Dendritic cell treated with granulocyte-macrophage colony-stimulating factor and Interleukin-4, amounts not matched to agents 40 ng/mL and 50 ng/mL, for 4 days (primary cell): ENCODE data around the gene UBAP1L.

Source experiments
- H3K27ac Mint-ChIP-seq: one replicate; pipeline ENCODE4 v1.8.0; 2022; ENCODE audit warnings: mild to moderate bottlenecking, mixed read lengths
- H3K27me3 Mint-ChIP-seq: one replicate; pipeline ENCODE4 v1.8.0; 2022; ENCODE audit warnings: mild to moderate bottlenecking, mixed read lengths
- H3K36me3 Mint-ChIP-seq: one replicate; pipeline ENCODE4 v1.8.0; 2022; ENCODE audit warnings: low read depth, mixed read lengths
- H3K4me1 Mint-ChIP-seq: one replicate; pipeline ENCODE4 v1.8.0; 2022; ENCODE audit warnings: low read depth, mixed read lengths
- H3K4me3 Mint-ChIP-seq: one replicate; pipeline ENCODE4 v1.8.0; 2022; ENCODE audit warnings: mild to moderate bottlenecking, moderate library complexity, mixed read lengths
- H3K9me3 Mint-ChIP-seq: one replicate; pipeline ENCODE4 v1.8.0; 2022; ENCODE audit warnings: mixed read lengths
- intact Hi-C: fragments of 100-400 bp; cut with micrococcal nuclease; formaldehyde crosslinking; loops from one replicate; pipeline ENCODE4 v1.15.0; 2022

The UBAP1L gene

DNA sequence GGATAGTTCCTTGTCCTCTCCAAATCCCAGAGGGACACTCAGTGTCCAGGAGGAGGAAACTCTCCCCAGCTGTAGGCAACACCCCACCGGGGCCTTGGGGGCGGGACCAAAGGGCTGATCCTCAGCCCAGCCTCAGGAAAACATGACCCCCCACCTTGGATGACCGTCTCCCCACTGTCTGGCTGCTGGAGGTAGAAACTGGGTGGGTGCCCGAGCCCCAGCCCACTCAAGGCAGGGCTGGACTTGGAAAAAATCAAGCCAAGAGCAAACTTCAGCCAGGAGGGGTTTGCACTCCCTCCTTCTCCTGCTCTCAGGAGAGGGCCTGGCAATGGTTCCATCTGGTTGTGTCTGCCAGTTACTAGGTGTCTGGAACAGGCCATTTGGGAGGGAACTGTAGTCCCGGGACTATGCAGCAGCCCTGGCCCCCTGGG lies 43.6 kb downstream of the UBAP1L start:
- intact Hi-C loops: no loop called here
- Mint-ChIP-seq H3K36me3 (no peaks in the 10 kb centered on the region), H3K27ac (no peak overlapping the region), H3K4me3 (no peak overlapping the region), H3K27me3 (peaks cover 48% of the 10 kb centered on the region), H3K4me1 (peaks cover 11% of the 10 kb centered on the region), H3K9me3 (no peaks in the 10 kb centered on the region)

DNA sequence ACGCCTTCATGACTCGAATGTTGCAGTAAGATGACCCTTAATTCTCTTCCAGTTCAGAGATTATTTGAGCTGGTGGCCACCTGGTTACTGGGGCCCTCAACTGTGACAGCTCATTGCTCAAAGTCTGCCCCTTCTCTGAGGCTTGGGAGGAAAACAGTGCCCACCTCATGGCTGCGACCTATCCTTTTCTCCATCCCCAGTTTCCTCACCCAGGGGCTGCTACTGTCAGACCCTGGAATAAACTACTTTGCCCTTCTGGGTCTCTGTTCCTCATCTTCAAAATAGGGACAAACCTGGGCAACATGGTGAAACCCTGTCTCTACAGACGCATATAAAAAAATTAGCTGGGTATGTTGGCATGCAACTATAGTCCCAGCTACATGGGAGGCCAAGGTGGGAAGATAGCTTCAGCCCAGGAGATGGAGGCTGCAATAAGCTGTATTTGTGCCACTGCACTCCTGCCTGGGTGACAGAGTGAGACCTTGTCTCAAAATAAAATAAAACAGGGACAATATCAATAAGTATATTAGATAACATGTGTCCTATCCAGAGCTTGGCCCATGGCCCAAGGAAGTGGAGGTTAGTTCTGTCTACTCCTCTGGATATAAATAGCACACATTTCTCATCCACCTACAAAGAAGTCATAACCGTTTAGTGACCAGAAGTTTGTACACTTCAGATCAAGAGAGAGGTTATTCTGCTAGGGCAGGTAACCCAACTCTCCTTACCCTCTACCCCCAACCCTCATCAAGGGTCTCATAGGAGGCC lies 45.0 kb downstream of the UBAP1L start:
- intact Hi-C loops: no loop called here
- Mint-ChIP-seq H3K36me3 (no peaks in the 10 kb centered on the region), H3K9me3 (no peaks in the 10 kb centered on the region), H3K4me3 (no peak overlapping the region), H3K27me3 (peaks cover 51% of the 10 kb centered on the region), H3K27ac (no peak overlapping the region), H3K4me1 (peaks cover 6% of the 10 kb centered on the region)

DNA sequence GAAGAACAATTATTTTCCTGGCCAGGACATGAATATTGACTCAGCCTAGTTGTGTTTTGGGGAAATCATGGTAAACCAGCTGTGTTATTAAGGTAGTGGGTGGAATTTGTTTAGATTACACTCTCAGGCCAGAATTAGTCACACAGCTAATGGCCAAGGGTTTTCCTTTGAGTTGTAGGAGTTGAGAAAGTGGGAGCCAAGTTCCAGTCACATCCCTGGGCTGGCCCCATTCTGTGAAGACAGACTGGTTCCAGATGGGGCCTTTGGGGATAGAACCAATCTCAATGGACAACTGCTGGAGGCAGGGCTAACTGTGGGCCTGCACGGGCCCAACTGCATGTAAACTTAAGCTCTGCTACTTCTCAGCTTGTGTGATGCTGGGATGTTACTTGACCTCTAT lies 45.8 kb downstream of the UBAP1L start:
- H3K4me1 Mint-ChIP-seq: peaks cover 6% of the 10 kb centered on the region
- peaks cover 53% of the 10 kb centered on the region for H3K27me3 Mint-ChIP-seq
- intact Hi-C loops: no loop called here
- no peaks in the 10 kb centered on the region for H3K9me3 Mint-ChIP-seq
- no peak overlapping the region for H3K4me3 Mint-ChIP-seq
- no peak overlapping the region for H3K27ac Mint-ChIP-seq
- no peaks in the 10 kb centered on the region for H3K36me3 Mint-ChIP-seq

DNA sequence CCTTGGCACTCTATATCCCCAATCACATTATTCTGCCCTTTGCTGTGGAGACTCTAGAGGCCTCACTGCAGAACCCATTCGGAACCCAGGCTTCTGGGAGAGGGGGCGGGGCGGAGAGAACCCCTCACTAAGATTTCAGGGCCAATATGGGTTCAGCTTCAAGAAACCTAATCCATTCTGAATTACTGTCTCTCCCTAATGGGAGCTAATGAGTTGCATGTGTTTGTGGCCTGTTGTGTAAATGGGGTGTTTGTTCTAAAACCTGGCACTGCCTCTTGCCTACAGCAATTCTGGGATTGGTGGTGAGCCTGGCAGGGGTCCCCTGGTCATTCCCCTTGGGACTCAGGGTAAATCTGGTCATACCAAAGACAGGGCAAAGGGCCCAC lies 46.6 kb downstream of the UBAP1L start:
- Mint-ChIP-seq H3K27me3 (peaks cover 56% of the 10 kb centered on the region), H3K27ac (no peak overlapping the region), H3K4me3 (no peak overlapping the region), H3K9me3 (no peaks in the 10 kb centered on the region), H3K4me1 (peaks cover 6% of the 10 kb centered on the region), H3K36me3 (no peaks in the 10 kb centered on the region)
- intact Hi-C loops: no loop called here

DNA sequence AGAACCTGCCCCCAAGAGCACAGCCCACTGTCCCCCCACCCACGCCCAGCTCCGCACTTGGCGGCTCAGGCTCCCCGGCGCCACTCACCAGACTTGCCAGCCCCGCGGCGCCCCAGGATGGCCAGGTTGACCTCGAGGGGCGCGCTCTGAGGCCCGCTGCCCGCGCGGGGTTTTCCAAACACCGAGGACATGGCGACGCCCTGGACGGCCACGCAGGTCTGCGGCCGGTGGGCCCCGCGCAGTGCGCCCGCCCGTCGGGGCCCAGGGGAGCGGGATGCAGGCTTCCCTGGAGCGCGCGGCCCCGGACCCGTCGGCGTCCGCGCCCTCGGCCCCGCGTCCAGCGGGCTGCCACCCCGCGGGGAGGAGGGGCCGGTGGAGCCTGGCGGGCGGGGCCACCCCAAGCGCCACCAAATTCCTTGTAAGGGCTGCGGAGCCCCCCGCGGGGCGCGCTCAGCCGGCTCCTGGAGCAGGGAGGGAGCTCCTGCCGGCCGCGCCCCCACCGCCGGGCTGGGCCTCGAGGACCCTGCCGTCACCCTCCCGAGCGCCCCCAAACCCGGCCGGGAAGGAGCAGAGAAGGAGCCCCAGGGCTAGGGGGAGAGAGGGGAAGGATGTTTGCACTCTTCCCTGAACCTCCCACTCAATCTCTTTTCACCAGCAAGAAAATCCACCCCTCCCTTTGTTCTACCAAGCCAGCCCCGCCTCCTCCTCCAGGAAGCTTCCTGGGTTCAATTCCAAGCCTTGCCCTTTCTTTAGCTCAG lies 47.2 kb downstream of the UBAP1L start, which contains the start of gene RASL12:
RASL12 (minus strand) TSS at position 347 of the 758 bp plus-strand sequence; CDS start at position 191, 156 bp downstream.
- no peaks in the 10 kb centered on the region for H3K9me3 Mint-ChIP-seq
- no peaks in the 10 kb centered on the region for H3K36me3 Mint-ChIP-seq
- H3K27ac Mint-ChIP-seq: no peak within 1 kb of the TSS
- intact Hi-C loops: no loop called here
- H3K27me3 Mint-ChIP-seq: peaks cover 60% of the 10 kb centered on the region
- H3K4me3 Mint-ChIP-seq: no peak within 1 kb of the TSS
- peaks cover 6% of the 10 kb centered on the region for H3K4me1 Mint-ChIP-seq

DNA sequence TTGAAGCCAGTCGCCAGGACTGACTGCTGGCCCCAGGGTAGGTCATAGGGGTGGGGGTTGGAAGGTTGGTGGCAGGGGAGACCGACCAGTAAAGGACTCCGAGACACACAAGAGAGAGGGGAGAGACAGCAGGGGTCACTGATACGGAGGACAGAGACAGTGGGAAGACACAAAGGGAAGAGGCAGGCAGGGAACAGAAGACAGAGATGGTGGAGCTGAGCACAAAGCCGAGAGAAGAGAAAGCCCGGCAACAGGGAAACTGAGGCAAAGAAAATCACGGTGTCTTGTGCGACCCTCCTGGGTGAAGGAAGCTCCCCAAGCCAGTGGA lies 47.7 kb downstream of the UBAP1L start:
- Mint-ChIP-seq H3K27ac (no peak overlapping the region), H3K27me3 (peaks cover 61% of the 10 kb centered on the region), H3K36me3 (no peaks in the 10 kb centered on the region), H3K4me1 (peaks cover 6% of the 10 kb centered on the region), H3K4me3 (no peak overlapping the region), H3K9me3 (no peaks in the 10 kb centered on the region)
- intact Hi-C loops: no loop called here

DNA sequence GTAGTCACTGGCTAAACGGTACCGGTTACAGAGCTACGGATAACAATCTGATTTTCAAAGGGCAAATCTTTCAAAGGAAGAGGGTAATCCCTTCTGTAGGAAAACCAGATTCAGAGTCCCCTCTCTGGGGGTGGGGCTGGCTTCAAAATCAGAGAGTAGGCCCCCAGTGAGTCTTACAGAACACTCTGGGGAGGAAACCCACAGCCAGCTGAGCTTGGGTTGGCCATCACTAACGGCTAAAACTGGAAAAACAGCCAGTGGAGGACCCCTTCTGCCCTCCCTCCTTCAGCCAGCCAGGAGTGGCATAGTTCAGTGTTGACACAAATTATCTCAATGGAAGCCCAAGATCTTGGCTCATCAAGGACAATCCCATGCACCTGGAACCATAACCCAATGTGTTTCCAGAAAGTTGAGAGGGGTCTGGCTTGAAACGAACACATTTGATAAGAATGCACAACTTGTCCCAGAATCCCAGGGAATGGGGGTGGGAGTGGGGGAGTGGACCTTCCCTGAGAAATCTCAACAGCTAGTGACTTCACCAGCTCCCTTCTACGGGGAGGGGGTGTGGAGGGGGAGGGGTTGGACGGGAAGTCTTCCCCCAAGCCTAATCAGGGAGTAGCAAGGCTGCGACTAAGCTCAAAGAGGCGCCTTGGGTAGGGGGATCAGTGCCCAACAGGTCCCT lies 48.2 kb downstream of the UBAP1L start:
- intact Hi-C loops: no loop called here
- H3K9me3 Mint-ChIP-seq: no peaks in the 10 kb centered on the region

DNA sequence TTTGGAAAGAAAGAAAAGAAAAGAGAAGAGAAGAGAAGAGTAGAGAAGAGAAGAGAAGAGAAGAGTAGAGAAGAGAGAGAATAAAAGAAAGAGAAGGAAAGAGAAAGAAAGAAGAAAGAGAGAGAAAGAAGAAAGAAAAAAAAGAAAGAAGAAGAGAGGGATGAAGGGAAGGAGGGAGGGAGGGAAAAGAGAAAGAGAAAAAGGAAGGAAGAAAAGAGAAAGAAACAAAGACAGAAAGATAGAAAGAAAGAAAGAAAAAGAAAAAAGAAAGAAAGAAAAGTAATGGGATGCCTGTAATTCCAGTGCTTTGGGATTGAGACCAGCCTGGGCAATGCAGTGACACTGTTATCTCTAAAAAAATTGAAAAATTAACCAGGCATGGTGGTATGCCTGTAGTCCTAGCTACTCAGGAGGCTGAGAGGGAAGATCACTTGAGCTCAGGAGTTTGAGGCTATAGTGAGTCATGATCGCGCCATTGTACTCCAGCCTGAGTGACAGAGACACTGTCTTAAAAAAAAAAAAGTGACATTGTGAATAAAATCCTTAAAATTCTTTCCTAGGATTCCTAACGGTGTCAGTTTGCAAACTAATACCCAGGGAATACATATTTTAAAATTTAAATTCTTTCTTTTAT lies 48.9 kb downstream of the UBAP1L start:
- intact Hi-C loops: no loop called here
- no peaks in the 10 kb centered on the region for H3K36me3 Mint-ChIP-seq
- H3K27me3 Mint-ChIP-seq: peaks cover 57% of the 10 kb centered on the region
- no peak overlapping the region for H3K4me3 Mint-ChIP-seq
- no peak overlapping the region for H3K27ac Mint-ChIP-seq
- H3K4me1 Mint-ChIP-seq: peaks cover 6% of the 10 kb centered on the region
- H3K9me3 Mint-ChIP-seq: no peaks in the 10 kb centered on the region

More for the DNA sequence above, 48.2 kb downstream of the UBAP1L start:
- Mint-ChIP-seq H3K36me3 (no peaks in the 10 kb centered on the region), H3K27ac (no peak overlapping the region), H3K4me1 (peaks cover 6% of the 10 kb centered on the region), H3K4me3 (no peak overlapping the region), H3K27me3 (peaks cover 61% of the 10 kb centered on the region)

DNA sequence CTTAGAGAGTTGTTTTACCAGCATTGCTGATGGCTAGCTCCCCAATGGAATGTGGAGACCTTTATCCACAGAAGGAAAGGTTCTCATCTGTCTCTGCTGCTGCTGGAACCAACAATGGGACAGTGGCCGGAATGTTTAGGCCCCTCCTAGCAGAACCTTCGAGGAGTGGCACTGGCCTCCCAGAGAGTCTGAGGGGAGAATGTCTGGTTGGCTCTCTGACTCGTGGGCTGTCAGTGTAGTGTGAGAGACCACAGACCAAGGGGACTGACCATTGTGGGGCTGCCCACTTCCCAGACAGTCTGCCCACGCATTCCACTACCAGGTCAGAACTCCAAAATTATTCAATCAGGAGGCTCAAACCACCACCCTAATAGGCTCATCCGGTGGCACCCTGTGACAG lies 52.3 kb downstream of the UBAP1L start:
- H3K27me3 Mint-ChIP-seq: peaks cover 41% of the 10 kb centered on the region
- intact Hi-C loops: no loop called here

DNA sequence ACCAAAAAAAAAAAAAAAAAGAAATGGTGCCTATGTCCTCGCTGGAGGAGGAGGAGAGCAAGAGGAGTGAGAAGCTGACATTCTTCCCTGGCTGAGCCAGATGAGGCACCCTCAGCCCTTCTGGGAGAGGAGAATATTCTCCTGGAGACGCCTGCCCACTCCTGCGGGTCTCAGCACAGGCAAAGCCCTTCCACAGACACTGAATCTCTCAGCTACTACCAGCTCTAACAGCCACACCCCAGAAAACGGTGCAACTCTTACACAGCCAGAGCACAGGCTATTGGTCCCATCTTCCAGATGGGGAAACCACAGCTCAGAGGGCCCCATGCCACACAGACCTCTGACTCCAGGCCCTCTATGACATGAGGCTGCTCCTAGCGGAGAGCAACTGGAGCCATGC lies 52.9 kb downstream of the UBAP1L start:
- Mint-ChIP-seq H3K4me3 (no peak overlapping the region), H3K27me3 (peaks cover 36% of the 10 kb centered on the region), H3K36me3 (no peaks in the 10 kb centered on the region), H3K4me1 (peaks cover 9% of the 10 kb centered on the region), H3K27ac (no peak overlapping the region), H3K9me3 (no peaks in the 10 kb centered on the region)
- intact Hi-C loops: no loop called here

More for the DNA sequence above, 52.3 kb downstream of the UBAP1L start:
- Mint-ChIP-seq H3K9me3 (no peaks in the 10 kb centered on the region), H3K4me1 (peaks cover 13% of the 10 kb centered on the region), H3K36me3 (no peaks in the 10 kb centered on the region), H3K4me3 (no peak overlapping the region), H3K27ac (no peak overlapping the region)

DNA sequence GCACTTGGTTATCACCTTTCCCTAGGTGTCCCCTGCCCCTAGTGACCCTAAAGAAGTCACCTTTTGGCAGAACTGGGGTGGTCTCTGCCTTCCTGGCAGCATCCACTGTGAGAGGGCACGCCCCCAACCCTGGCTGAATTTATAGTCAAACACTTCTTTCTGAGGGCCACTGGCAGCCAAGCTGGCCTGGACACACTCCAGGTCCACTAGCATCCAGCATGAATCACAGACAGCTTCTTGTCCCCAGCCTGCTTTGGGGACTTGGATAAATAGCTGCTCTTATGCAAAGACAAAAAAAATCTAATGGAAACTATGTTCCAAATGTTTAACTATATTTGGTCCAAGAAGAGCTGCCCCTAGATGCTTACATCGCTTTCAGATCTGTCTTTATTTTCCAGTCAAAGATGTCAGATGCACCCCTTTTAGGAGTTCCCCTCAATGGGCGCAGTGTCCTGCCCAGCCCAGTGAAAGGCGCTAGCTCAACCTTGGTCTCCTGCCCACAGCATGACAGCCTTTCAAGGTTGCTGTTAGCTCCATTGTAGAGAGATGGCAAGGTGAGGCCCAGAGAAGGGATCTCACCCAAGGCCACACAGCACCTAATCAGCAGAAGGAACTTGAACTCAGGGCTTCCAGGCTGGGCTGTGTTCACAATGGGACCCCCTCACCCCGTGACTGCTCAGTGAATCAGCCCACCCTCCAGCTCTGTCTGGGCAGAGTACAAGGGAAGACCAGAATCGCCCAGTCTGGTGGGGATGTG lies 54.2 kb downstream of the UBAP1L start:
- H3K36me3 Mint-ChIP-seq: no peaks in the 10 kb centered on the region
- peaks cover 8% of the 10 kb centered on the region for H3K4me1 Mint-ChIP-seq
- H3K27me3 Mint-ChIP-seq: peaks cover 26% of the 10 kb centered on the region
- no peak overlapping the region for H3K27ac Mint-ChIP-seq
- H3K4me3 Mint-ChIP-seq: no peak overlapping the region
- no peaks in the 10 kb centered on the region for H3K9me3 Mint-ChIP-seq
- intact Hi-C loops: no loop called here

DNA sequence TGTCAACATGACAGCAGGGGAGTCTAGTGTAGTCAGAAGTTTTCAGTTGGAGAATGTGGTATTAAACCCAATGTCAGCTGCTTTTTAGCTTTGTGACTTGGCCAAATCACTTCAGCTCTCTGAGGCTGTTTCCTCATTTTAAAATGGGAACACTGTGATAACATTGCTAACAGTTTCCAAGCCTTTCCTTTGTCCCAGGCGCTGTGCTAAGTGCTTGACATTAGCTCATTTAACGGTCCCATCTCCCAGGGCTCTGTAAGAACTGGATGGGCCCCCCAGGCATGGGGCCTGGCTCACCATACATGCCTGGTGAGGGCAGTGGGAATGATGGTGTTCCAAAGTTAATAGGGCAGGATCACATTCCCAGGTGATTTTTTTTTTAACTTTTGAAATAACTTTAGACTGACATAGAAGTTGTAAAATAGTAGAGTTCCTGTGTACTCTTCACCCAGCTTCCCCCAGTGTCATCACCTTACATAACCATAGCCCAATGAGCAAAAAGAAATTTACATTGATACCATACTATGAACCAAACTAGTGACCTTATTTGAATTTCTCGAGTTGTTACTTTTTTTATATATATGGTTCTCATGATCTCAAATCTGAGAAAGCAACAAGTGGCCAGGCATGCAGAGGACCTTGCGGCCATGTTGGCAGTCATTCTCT lies 54.9 kb downstream of the UBAP1L start:
- intact Hi-C loops: loop anchor here (10.0 kb wide), 1 partner anchor 235 kb away; the partner anchor contains the start of gene RNU5A-1
- no peaks in the 10 kb centered on the region for H3K9me3 Mint-ChIP-seq
- H3K36me3 Mint-ChIP-seq: no peaks in the 10 kb centered on the region
- H3K4me3 Mint-ChIP-seq: no peak overlapping the region
- H3K27me3 Mint-ChIP-seq: peaks cover 22% of the 10 kb centered on the region
- no peak overlapping the region for H3K27ac Mint-ChIP-seq
- peaks cover 8% of the 10 kb centered on the region for H3K4me1 Mint-ChIP-seq

DNA sequence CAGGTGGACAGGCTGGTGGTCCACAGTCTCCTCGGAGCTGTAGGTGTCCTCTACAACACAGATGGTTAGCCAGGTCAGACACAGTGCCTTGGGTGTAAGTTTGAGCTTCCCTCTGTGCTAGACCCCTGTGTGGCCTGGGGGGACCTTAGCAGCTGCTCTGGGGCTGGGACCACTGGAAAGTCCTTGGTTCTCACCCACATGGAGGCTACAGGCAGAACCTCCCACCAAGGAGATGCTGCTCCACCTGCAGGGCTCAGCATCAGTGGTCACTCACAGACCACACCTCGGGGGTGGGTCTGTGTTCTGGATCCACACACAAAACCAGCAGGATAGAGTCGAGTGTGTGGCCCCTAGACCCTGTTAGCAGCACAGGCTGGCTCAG lies 55.6 kb downstream of the UBAP1L start:
- Mint-ChIP-seq H3K9me3 (no peaks in the 10 kb centered on the region), H3K27ac (no peak overlapping the region), H3K36me3 (no peaks in the 10 kb centered on the region), H3K4me3 (no peak overlapping the region), H3K4me1 (peaks cover 8% of the 10 kb centered on the region), H3K27me3 (peaks cover 19% of the 10 kb centered on the region)
- intact Hi-C loops: loop anchor here (10.0 kb wide), 1 partner anchor 235 kb away; the partner anchor contains the start of gene RNU5A-1
